Midbrain (tissue), 1 donor: Measurements from ENCODE around the gene TRAF7.

ENCODE experiments used
- DNase-seq: peaks from one replicate; lab custom pipeline; 2025; lab: John Stamatoyannopoulos, UW

Gene TRAF7

GRCh38 chr16:2147981-2148671, 7.5 kb upstream of the TRAF7 start, which contains the start of gene RAB26:
Gene RAB26 (plus strand): TSS chr16:2148625. CDS start chr16:2148784, 159 bp downstream.
- peak; percentile 61 for DNase-seq

- no peak for DNase-seq
Measured at GRCh38 chr16:2148714-2149629, 6.6 kb upstream of the TRAF7 start.

GRCh38 chr16:2149630-2150417, 5.8 kb upstream of the TRAF7 start:
- no peak for DNase-seq

GRCh38 chr16:2150418-2151187, 5.0 kb upstream of the TRAF7 start:
- DNase-seq, result no peak

GRCh38 chr16:2151188-2152091, 4.1 kb upstream of the TRAF7 start:
- no peak for DNase-seq

- DNase-seq, result no peak
Measured at GRCh38 chr16:2152695-2153506, 2.7 kb upstream of the TRAF7 start.

GRCh38 chr16:2154533-2155090, 970 bp upstream of the TRAF7 start:
- DNase-seq, result no peak

GRCh38 chr16:2155977-2156848, 631 bp downstream of the TRAF7 start:
- DNase-seq, result no peak

- DNase-seq, result no peak
Measured at GRCh38 chr16:2156849-2157224, 1.3 kb downstream of the TRAF7 start.

GRCh38 chr16:2157480-2158261, 2.1 kb downstream of the TRAF7 start:
- DNase-seq, result peak; percentile 10

- DNase-seq, result no peak
Measured at GRCh38 chr16:2158262-2158638, 2.7 kb downstream of the TRAF7 start.

GRCh38 chr16:2159175-2159838, 3.7 kb downstream of the TRAF7 start:
- peak; percentile 66 for DNase-seq

- no peak for DNase-seq
Measured at GRCh38 chr16:2160915-2161551, 5.5 kb downstream of the TRAF7 start.

GRCh38 chr16:2161911-2162310, 6.3 kb downstream of the TRAF7 start:
- no peak for DNase-seq

- DNase-seq, result no peak
Measured at GRCh38 chr16:2162676-2163118, 7.1 kb downstream of the TRAF7 start.

GRCh38 chr16:2163211-2163881, 7.8 kb downstream of the TRAF7 start:
- no peak for DNase-seq
